Heart left ventricle (tissue), 16 donors: ENCODE measurements around the gene MOCS3. TPM values are rescaled to one million over a fixed set of nuclear protein-coding genes. Genes with fewer than 3 reads are reported as not detected.
A peak's percentile ranks its signal among the peaks of the same experiment; 100 is the strongest.

Experiments used
- ATAC-seq, 4 donors: fragments of 200-7000 bp; cut with Tn5 transposase; one replicate each; pipeline ENCODE4 v1.9.1; 2020 to 2022; ENCODE audit warnings: moderate library complexity in 4 of 4, mild to moderate bottlenecking in 3 of 4, moderate number of reproducible peaks in 1 of 4
- DNase-seq, 5 donors: peaks; one replicate each; pipeline ENCODE4 v3.0.0-alpha.2; 2020
- H3K27ac ChIP-seq, 12 donors: fragments of 200-600 bp; sonication (generic) in 4 of 12; one replicate each; pipeline versions ENCODE4 v1.5.0 to v1.8.0; 2016 to 2022; ENCODE audit warnings: mild to moderate bottlenecking in 2 of 12
- H3K27me3 ChIP-seq, 9 donors: fragments of 200-600 bp; sonication (generic) in 2 of 9; one replicate each; pipeline versions ENCODE4 v1.5.1 to v1.8.0; 2016 to 2022; ENCODE audit warnings: mild to moderate bottlenecking in 3 of 9
- H3K36me3 ChIP-seq, 9 donors: fragments of 200-600 bp; sonication (generic) in 2 of 9; one replicate each; pipeline versions ENCODE4 v1.5.0 to v1.8.0; 2018 to 2022; ENCODE audit warnings: mild to moderate bottlenecking in 2 of 9
- H3K4me1 ChIP-seq, 12 donors: fragments of 200-600 bp; sonication (generic) in 4 of 12; one replicate each; pipeline versions ENCODE4 v1.5.0 to v1.8.0; 2016 to 2022; ENCODE audit warnings: mild to moderate bottlenecking in 3 of 12
- H3K4me3 ChIP-seq, 12 donors: fragments of 200-600 bp; sonication (generic) in 4 of 12; one replicate each; pipeline versions ENCODE4 v1.5.0 to v1.8.0; 2017 to 2022; ENCODE audit warnings: mild to moderate bottlenecking in 9 of 12, moderate library complexity in 4 of 12
- H3K9me3 ChIP-seq, 12 donors: fragments of 200-600 bp; sonication (generic) in 4 of 12; one replicate each; pipeline versions ENCODE4 v1.5.0 to v1.8.0; 2016 to 2022; ENCODE audit warnings: mild to moderate bottlenecking in 1 of 12
- POLR2A ChIP-seq, 2 donors: fragments of 450-650 bp; IDR thresholded peaks; one replicate each; pipeline ENCODE4 v1.6.1; 2017; ENCODE audit warnings: antibody characterized with exemption in 2 of 2, mild to moderate bottlenecking in 2 of 2, moderate library complexity in 2 of 2
- WGBS, 4 donors: extraction: QIAGEN DNeasy Blood & Tissue Kit in 2 of 4; methylation state at CpG; one replicate each; pipeline versions ENCODE4 v1.1.5 to v1.1.7; 2013 to 2018; 5-methylcytosine and 5-hydroxymethylcytosine counted together
- intact Hi-C, 10 donors: fragments of 100-400 bp; cut with DNase I; formaldehyde crosslinking; loops; one replicate each; pipeline versions ENCODE4 v1.11.1 to v1.14.2; 2022
- polyA plus RNA-seq, 2 donors: library from polyadenylated mRNA; stranded (reverse); fragments of 200-250 nt; gene quantifications; one replicate each; pipeline ENCODE4 v1.2.3, GENCODE V29; 2013
- total RNA-seq, 9 donors: library from RNA; depleted of rRNA in 2 of 9; stranded (reverse); fragments of >200 nt in 2 of 9; fragmentation: NEBNext Ultra II Directional in 3 of 9; extraction: Animal tissue kit (Norgen Biotek cat#: 25700) in 3 of 9; gene quantifications; one replicate each; pipeline versions ENCODE4 v1.1.0 to v1.2.4, GENCODE V29; 2016 to 2023
- TF ChIP-seq, protein P1 (sequence below), 12 donors: fragments of 200-600 bp; sonication (generic) in 4 of 12; IDR thresholded peaks; one replicate each; pipeline versions ENCODE4 v1.5.0 to v1.8.0; 2018 to 2022; ENCODE audit warnings: antibody characterized with exemption in 12 of 12, mild to moderate bottlenecking in 5 of 12
- donor health status: ischemic (EF 13 %, LVEDD 7.1; RV severe dilation, severe dysfunction).
- donor health status: healthy with polysubstance abuse.
- donor health status: DM: no; HTN: yes; CAD: no.
- donor health status: DM: no; HTN: no; CAD: no.
- donor health status: ischemic (EF 25% LVEDD 6.9; RV normal size, moderate dysfunction).
- donor health status: ischemic (EF 25% LVEDD 5.7; RV mildly dilated, moderate dysfunction).
- donor health status: healthy.
- donor health status: DM: yes; HTN: yes; CAD: no.
- donor health status: ischemic (EF 35%, LVEDD 5.7; RV mildly dilated, moderate dysfunction).
- donor health status: nonischemic (EF 11% LVEDD 7.7; RV severe dilation, severe dysfunction).
- donor health status: DM: yes; HTN: yes; CAD: no.
- donor health status: PGD.
- donor health status: ischemic (EF 29% LVEDD 5.4; RV normal size, mild dysfunction).
- donor health status: nonischemic (EF 23%, LVEDD 6.1; RV moderate dilation, normal function).

The MOCS3 gene
- total and polyA plus RNA-seq, 11 donors = 1.2 to 3.9 (median 2.8) TPM

DNA sequence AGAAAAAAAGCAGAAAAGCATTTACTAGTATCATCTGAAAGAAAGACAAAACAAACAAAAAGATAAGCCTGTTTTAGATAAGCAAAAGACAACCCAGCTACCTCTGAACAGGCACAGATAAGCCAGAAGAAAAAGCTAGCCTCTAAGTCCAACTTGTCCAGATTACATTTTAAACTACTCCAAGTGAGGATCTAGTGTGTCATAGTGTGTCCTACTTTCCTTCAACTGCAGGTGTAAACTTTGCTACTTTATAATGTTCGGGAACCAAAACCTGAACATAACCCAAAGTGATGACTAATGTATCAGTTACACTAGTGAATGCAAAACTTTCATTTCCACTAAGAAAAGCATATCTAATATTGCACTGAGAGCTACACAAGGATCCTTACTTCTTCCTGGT, 46.9 kb upstream of the MOCS3 start:
- no peaks in the 10 kb centered on the region for H3K27me3 ChIP-seq
- H3K4me3 ChIP-seq = no peak overlapping the region
- no peak overlapping the region for H3K27ac ChIP-seq
- H3K36me3 ChIP-seq = peaks cover 0 to 4% (median 0%) of the 10 kb centered on the region in 9 donors
- intact Hi-C loops = no loop called here
- TF ChIP-seq POLR2A (IDR thresholded peaks at IDR 0.05) = no peak
- TF ChIP-seq, protein P1, sequence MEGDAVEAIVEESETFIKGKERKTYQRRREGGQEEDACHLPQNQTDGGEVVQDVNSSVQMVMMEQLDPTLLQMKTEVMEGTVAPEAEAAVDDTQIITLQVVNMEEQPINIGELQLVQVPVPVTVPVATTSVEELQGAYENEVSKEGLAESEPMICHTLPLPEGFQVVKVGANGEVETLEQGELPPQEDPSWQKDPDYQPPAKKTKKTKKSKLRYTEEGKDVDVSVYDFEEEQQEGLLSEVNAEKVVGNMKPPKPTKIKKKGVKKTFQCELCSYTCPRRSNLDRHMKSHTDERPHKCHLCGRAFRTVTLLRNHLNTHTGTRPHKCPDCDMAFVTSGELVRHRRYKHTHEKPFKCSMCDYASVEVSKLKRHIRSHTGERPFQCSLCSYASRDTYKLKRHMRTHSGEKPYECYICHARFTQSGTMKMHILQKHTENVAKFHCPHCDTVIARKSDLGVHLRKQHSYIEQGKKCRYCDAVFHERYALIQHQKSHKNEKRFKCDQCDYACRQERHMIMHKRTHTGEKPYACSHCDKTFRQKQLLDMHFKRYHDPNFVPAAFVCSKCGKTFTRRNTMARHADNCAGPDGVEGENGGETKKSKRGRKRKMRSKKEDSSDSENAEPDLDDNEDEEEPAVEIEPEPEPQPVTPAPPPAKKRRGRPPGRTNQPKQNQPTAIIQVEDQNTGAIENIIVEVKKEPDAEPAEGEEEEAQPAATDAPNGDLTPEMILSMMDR (IDR thresholded peaks at IDR 0.05) = no peak
- WGBS, 4 donors = 76 to 85% (median 79%) methylated on average over 1 of the region's 1 CpG
- DNase-seq (no peak), ATAC-seq (no peak)
- H3K4me1 ChIP-seq = peaks cover 4 to 62% (median 49%) of the 10 kb centered on the region in 12 donors
- no peaks in the 10 kb centered on the region for H3K9me3 ChIP-seq

DNA sequence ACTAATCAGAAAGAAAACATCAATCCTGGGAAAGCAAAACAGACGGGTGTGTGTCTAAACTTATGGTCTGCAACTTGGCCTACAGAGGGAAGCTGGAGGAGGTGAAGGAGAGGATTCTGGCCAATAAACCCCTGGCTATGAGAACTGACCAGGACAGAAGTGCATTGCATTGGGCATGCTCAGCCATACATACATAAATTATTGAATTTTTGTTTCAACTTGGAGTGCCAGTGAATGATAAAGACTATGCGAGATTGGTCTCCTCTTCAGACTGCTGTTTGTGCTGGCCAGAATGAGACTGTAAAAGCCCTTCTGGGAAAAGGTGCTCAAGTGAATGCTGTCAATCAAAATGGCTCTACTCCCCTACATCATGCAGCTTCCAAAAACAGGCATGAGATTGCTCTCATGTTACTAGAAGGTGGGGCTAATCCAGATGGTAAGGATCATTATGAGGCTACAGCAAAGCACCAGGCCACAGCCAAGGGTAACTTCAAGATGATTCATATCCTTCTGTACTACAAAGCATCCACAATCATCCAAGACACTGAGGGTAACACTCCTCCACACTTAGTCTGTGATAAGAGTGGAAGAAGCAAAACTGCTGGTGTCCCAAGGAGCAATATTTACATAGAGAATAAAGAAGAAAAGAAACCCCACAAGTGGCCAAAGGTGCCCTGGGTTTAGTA, 44.8 kb upstream of the MOCS3 start:
- no peak overlapping the region for H3K4me3 ChIP-seq
- intact Hi-C loops = no loop called here
- 44 to 54% (median 46%) methylated on average over 2 of the region's 2 CpGs for WGBS, 4 donors
- H3K9me3 ChIP-seq = no peaks in the 10 kb centered on the region
- peaks cover 0 to 4% (median 0%) of the 10 kb centered on the region in 9 donors for H3K36me3 ChIP-seq
- peaks cover 13 to 82% (median 66%) of the 10 kb centered on the region in 12 donors for H3K4me1 ChIP-seq
- TF ChIP-seq, protein P1 (IDR thresholded peaks at IDR 0.05) = no peak
- TF ChIP-seq POLR2A (IDR thresholded peaks at IDR 0.05) = no peak
- DNase-seq (no peak), ATAC-seq (peak in 3 of 4 donors; percentile 49 to 70 (median 61))
- H3K27ac ChIP-seq = no peak overlapping the region
- no peaks in the 10 kb centered on the region for H3K27me3 ChIP-seq

DNA sequence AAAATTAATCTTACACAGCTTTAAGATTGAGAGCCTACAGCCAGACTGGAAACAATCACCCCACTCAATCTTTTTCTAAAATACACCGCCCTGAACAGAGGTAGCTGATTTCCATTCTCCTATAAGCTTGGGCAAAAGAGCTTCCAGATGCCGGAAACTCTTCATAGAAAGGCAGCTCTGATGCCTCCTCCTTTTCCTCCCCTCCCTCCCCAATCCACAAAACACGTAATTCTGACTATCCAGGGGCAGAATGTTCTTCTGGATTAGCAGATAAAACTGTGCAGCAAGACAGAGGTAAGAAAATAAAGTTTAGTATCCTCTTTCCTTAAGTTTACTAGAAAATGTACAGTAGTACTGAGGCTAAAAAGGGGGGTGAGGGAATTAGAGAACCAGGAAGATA, 43.2 kb upstream of the MOCS3 start:
- Histone ChIP-seq H3K4me3 (no peak overlapping the region), H3K27me3 (no peaks in the 10 kb centered on the region), H3K27ac (peak overlapping the region in 2 of 12 donors; percentile 5 to 12), H3K4me1 (peaks cover 13 to 90% (median 69%) of the 10 kb centered on the region in 12 donors), H3K36me3 (peaks cover 0 to 9% (median 0%) of the 10 kb centered on the region in 9 donors), H3K9me3 (no peaks in the 10 kb centered on the region)
- TF ChIP-seq POLR2A (IDR thresholded peaks at IDR 0.05) = no peak
- TF ChIP-seq, protein P1 (IDR thresholded peaks at IDR 0.05) = no peak
- intact Hi-C loops = no loop called here
- DNase-seq (no peak), ATAC-seq (peak in 2 of 4 donors; percentile 36 to 51)
- 13 to 22% (median 19%) methylated on average over 3 of the region's 3 CpGs for WGBS, 4 donors

DNA sequence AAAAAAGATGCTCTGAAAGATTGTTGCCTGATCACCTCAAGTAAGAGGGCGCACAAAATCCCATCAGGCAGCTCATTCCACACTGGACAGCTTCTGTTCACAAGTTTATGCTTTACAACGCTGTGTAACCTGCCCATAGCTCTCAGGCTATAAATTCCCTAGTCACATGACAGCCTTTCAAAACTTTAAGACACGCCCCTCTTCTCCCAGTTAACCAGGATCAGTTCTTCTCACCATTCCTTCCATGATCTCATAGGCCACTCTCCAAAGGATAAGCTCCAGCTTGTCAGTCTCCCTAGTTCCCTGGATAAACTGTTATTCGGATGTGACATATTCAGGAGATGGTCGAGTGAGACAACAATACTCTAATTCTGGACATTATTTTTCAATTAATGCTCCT, 42.4 kb upstream of the MOCS3 start:
- no peak for TF ChIP-seq POLR2A (IDR thresholded peaks at IDR 0.05)
- TF ChIP-seq, protein P1 (IDR thresholded peaks at IDR 0.05) = no peak
- Histone ChIP-seq H3K9me3 (no peaks in the 10 kb centered on the region), H3K27ac (peak overlapping the region in 4 of 12 donors; percentile 7 to 44 (median 17)), H3K4me1 (peaks cover 13 to 90% (median 65%) of the 10 kb centered on the region in 12 donors), H3K4me3 (no peak overlapping the region), H3K36me3 (peaks cover 0 to 9% (median 0%) of the 10 kb centered on the region in 9 donors), H3K27me3 (no peaks in the 10 kb centered on the region)
- DNase-seq (no peak), ATAC-seq (peak; percentile 52 to 79 (median 72))
- intact Hi-C loops = no loop called here
- WGBS, 4 donors = 32 to 42% (median 41%) methylated on average over 5 of the region's 5 CpGs
